ENCODE results near the gene MBD3L1.

DNA sequence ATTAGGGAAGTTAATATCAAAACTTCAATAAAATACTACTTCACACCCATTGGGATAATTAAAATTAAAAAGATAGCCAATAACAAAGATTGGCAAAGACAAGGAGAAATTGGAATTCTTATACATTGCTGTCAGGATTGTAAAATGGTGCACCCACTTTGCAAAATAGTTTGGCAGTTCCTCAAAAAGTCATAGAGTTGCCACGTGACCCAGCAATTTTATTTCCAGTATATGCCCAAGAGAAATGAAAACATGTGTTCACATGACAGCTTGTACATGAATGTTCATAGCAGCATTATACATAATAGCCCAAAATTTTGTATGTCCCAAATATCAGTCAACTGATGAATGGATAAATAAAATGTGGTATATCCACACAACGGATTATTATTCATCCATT is 3.3 kb downstream of the MBD3L1 start:
- TF ChIP-seq POLR2A (IDR thresholded peaks at IDR 0.05; ENCODE audit: insufficient read depth in 1 of 2, low read depth in 2 of 2, low read length in 2 of 2), result no peak
- TF ChIP-seq, protein P1, sequence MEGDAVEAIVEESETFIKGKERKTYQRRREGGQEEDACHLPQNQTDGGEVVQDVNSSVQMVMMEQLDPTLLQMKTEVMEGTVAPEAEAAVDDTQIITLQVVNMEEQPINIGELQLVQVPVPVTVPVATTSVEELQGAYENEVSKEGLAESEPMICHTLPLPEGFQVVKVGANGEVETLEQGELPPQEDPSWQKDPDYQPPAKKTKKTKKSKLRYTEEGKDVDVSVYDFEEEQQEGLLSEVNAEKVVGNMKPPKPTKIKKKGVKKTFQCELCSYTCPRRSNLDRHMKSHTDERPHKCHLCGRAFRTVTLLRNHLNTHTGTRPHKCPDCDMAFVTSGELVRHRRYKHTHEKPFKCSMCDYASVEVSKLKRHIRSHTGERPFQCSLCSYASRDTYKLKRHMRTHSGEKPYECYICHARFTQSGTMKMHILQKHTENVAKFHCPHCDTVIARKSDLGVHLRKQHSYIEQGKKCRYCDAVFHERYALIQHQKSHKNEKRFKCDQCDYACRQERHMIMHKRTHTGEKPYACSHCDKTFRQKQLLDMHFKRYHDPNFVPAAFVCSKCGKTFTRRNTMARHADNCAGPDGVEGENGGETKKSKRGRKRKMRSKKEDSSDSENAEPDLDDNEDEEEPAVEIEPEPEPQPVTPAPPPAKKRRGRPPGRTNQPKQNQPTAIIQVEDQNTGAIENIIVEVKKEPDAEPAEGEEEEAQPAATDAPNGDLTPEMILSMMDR (CRISPR knock-in tag; IDR thresholded peaks at IDR 0.05), result no peak
- TF ChIP-seq ZNF83 (CRISPR knock-in tag; IDR thresholded peaks at IDR 0.05; ENCODE audit: borderline replicate concordance), result no peak
- no peak for TF ChIP-seq ZMYM2 (CRISPR knock-in tag; IDR thresholded peaks at IDR 0.05)
- no peak for TF ChIP-seq SIN3B (IDR thresholded peaks at IDR 0.05; ENCODE audit: low read length)
- TF ChIP-seq MYC (CRISPR knock-in tag; IDR thresholded peaks at IDR 0.05; ENCODE audit: borderline replicate concordance), result no peak
- TF ChIP-seq YY1 (IDR thresholded peaks at IDR 0.05; ENCODE audit: insufficient read depth, insufficient replicate concordance, low read depth, low read length), result no peak
- TF ChIP-seq, protein P2, sequence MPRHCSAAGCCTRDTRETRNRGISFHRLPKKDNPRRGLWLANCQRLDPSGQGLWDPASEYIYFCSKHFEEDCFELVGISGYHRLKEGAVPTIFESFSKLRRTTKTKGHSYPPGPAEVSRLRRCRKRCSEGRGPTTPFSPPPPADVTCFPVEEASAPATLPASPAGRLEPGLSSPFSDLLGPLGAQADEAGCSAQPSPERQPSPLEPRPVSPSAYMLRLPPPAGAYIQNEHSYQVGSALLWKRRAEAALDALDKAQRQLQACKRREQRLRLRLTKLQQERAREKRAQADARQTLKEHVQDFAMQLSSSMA (CRISPR knock-in tag; IDR thresholded peaks at IDR 0.05), result no peak
- no peak for TF ChIP-seq TGIF2 (CRISPR knock-in tag; IDR thresholded peaks at IDR 0.05)
- TF ChIP-seq, protein P3, sequence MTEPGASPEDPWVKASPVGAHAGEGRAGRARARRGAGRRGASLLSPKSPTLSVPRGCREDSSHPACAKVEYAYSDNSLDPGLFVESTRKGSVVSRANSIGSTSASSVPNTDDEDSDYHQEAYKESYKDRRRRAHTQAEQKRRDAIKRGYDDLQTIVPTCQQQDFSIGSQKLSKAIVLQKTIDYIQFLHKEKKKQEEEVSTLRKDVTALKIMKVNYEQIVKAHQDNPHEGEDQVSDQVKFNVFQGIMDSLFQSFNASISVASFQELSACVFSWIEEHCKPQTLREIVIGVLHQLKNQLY (CRISPR knock-in tag; IDR thresholded peaks at IDR 0.05), result no peak
- TF ChIP-seq, protein P4, sequence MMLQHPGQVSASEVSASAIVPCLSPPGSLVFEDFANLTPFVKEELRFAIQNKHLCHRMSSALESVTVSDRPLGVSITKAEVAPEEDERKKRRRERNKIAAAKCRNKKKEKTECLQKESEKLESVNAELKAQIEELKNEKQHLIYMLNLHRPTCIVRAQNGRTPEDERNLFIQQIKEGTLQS (CRISPR knock-in tag; IDR thresholded peaks at IDR 0.05), result no peak

Measured in HepG2 (cell line).